Psoas muscle (tissue), 8 donors: ENCODE results near the gene PARVB. TPM values are rescaled to one million over a fixed set of nuclear protein-coding genes. Genes with fewer than 3 reads are reported as not detected.

ENCODE experiments used
- ATAC-seq, 4 donors: fragments of 200-7000 bp; cut with Tn5 transposase; one replicate each; pipeline ENCODE4 v1.9.1; 2020; ENCODE audit warnings: moderate library complexity in 3 of 4, mild to moderate bottlenecking in 2 of 4
- DNase-seq, 2 donors: peaks; one replicate each; pipeline ENCODE4 v3.0.0-alpha.2; 2020
- H3K27ac ChIP-seq: fragments of 200-600 bp; one replicate; pipeline ENCODE4 v1.8.0; 2022
- H3K27me3 ChIP-seq, 3 donors: fragments of 200-600 bp in 1 of 3; one replicate each; pipeline versions ENCODE4 v1.6.1 to v1.8.0; 2013 to 2022; ENCODE audit warnings: low read length in 2 of 3, mild to moderate bottlenecking in 2 of 3, moderate library complexity in 1 of 3; ENCODE audit not compliant: insufficient read depth in 3 of 3
- H3K36me3 ChIP-seq, 2 donors: fragments of 200-600 bp in 1 of 2; one replicate each; pipeline versions ENCODE4 v1.6.1 to v1.8.0; 2013 to 2022; ENCODE audit warnings: low read depth in 1 of 2, mild to moderate bottlenecking in 1 of 2, moderate library complexity in 1 of 2; ENCODE audit not compliant: insufficient read depth in 1 of 2
- H3K4me1 ChIP-seq: fragments of 200-600 bp; one replicate; pipeline ENCODE4 v1.8.0; 2022
- H3K4me3 ChIP-seq: fragments of 200-600 bp; one replicate; pipeline ENCODE4 v1.8.0; 2022; ENCODE audit warnings: mild to moderate bottlenecking
- H3K9me3 ChIP-seq: fragments of 200-600 bp; one replicate; pipeline ENCODE4 v1.8.0; 2022
- CTCF ChIP-seq: fragments of 200-600 bp; IDR thresholded peaks from one replicate; pipeline ENCODE4 v1.8.0; 2022; ENCODE audit warnings: antibody characterized with exemption
- WGBS, 3 donors: extraction: QIAGEN DNeasy Blood & Tissue Kit; methylation state at CpG; one replicate each; pipeline versions ENCODE4 v1.1.6 to v1.1.7; 2013; 5-methylcytosine and 5-hydroxymethylcytosine counted together
- intact Hi-C, 2 donors: fragments of 100-400 bp; cut with DNase I; formaldehyde crosslinking; loops; one replicate each; pipeline versions ENCODE4 v1.11.0 to v1.14.2; 2022
- polyA plus RNA-seq, 3 donors: library from polyadenylated mRNA; stranded (reverse); fragments of 200-250 nt; gene quantifications; one replicate each; pipeline ENCODE4 v1.2.3, GENCODE V29; 2013
- total RNA-seq, 4 donors: library from RNA; stranded (reverse); fragmentation: NEBNext Ultra II Directional in 2 of 4; extraction: Animal tissue kit (Norgen Biotek cat#: 25700) in 2 of 4; gene quantifications; one replicate each; pipeline versions ENCODE4 v1.2.1 to v1.2.4, GENCODE V29; 2021 to 2023
- donor health status: healthy with polysubstance abuse.
- donor health status: DM: no; HTN: no; CAD: no; lungs with moderate emphysema.
- donor health status: Bipolar disorder and iron deficiency.
- donor health status: healthy.
- donor health status: DM: yes; HTN: yes; CAD: no.
- donor health status: DM: no; HTN: no; CAD: no.
- donor health status: DM: no; HTN: no; CAD: no.
- donor health status: DM: yes; HTN: yes; CAD: no.

The PARVB gene
- total and polyA plus RNA-seq, 7 donors = 84.5 to 172 (median 103) TPM

GRCh38 chr22:44092636-44093220 is 68.6 kb downstream of the PARVB start:
- ATAC-seq = no peak
- no peaks in the 10 kb centered on the region for H3K27me3 ChIP-seq
- H3K27ac ChIP-seq = no peak overlapping the region
- peak in 1 of 2 donors; percentile 33 for DNase-seq
- H3K4me3 ChIP-seq = no peak overlapping the region
- intact Hi-C loops = no loop called here
- TF ChIP-seq CTCF = no peak
- 87 to 88% (median 87%) methylated on average over 8 of the region's 8 CpGs for WGBS, 3 donors
- no peaks in the 10 kb centered on the region for H3K9me3 ChIP-seq
- H3K4me1 ChIP-seq = peaks cover 31% of the 10 kb centered on the region
- H3K36me3 ChIP-seq = peaks cover 0 to 40% of the 10 kb centered on the region in 2 donors

- Histone ChIP-seq H3K4me3 (no peak overlapping the region), H3K9me3 (no peaks in the 10 kb centered on the region), H3K27ac (no peak overlapping the region), H3K36me3 (peaks cover 0 to 44% of the 10 kb centered on the region in 2 donors), H3K27me3 (no peaks in the 10 kb centered on the region), H3K4me1 (peaks cover 20% of the 10 kb centered on the region)
- ATAC-seq (no peak), DNase-seq (peak in 1 of 2 donors; percentile 37)
- WGBS, 3 donors = 92 to 97% (median 96%) methylated on average over 9 of the region's 9 CpGs
- intact Hi-C loops = no loop called here
- no peak for TF ChIP-seq CTCF
Measured at GRCh38 chr22:44093791-44094190, 69.7 kb downstream of the PARVB start.

DNA sequence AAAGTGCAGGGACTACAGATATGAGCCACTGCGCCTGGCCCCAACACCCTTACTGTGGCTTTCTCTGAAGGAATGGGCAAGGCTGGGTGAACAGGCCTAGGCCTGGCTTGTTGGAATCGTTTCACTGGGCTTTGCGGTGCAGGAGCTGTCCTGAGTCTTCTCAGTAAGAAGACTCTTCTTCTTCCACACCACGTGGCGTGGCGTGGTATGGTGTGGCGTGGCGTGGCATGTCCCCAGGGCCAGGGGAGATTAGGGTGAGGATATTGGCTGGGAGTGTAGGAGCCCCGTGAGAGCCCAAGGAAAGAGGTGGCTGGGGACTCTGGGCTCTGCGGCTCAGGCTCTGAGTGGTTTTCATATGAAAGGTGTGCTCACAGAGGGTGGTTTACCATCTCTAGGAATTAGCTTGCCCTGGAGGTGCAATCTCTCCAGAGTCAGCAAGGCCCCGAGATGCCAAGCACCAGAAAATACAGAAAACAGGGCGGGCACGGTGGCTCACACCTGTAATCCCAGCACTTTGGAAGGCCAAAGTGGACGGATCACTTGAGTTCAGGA is 70.7 kb downstream of the PARVB start:
- intact Hi-C loops = no loop called here
- DNase-seq = peak in 1 of 2 donors; percentile 23

DNA sequence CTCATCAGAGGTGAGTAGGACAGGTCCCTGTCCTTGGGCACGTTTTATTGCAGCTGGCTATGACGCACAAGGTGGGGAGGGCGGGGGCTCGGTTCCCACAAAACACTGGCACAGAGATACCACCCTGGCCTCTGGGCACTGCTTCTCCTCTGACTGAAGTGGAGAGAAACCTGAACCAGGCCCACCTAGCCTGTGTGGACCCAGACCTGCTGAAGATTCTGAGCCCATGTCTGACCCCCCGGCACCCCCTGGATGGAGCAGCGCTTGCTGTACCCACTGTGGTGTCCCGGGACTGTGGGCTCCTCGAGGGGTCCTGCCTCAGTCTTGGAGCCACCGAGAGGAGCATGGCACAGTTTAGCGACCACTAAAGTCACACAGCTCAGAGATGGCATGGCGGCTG is 72.6 kb downstream of the PARVB start:
- peak in 1 of 2 donors; percentile 44 for DNase-seq
- H3K4me1 ChIP-seq = no peaks in the 10 kb centered on the region
- WGBS, 3 donors = 82 to 94% (median 93%) methylated on average over 11 of the region's 11 CpGs

More for the DNA sequence above, 70.7 kb downstream of the PARVB start:
- no peaks in the 10 kb centered on the region for H3K9me3 ChIP-seq
- H3K27me3 ChIP-seq = no peaks in the 10 kb centered on the region
- TF ChIP-seq CTCF = no peak
- peaks cover 0 to 52% of the 10 kb centered on the region in 2 donors for H3K36me3 ChIP-seq
- no peak for ATAC-seq
- WGBS, 3 donors = 89 to 95% (median 93%) methylated on average over 14 of the region's 14 CpGs
- no peak overlapping the region for H3K27ac ChIP-seq
- H3K4me1 ChIP-seq = peaks cover 10% of the 10 kb centered on the region
- no peak overlapping the region for H3K4me3 ChIP-seq

More for the DNA sequence above, 72.6 kb downstream of the PARVB start:
- TF ChIP-seq CTCF = no peak
- Histone ChIP-seq H3K27me3 (no peaks in the 10 kb centered on the region), H3K27ac (no peak overlapping the region), H3K4me3 (no peak overlapping the region), H3K36me3 (peaks cover 0 to 67% of the 10 kb centered on the region in 2 donors), H3K9me3 (no peaks in the 10 kb centered on the region)
- ATAC-seq = no peak
- intact Hi-C loops = no loop called here
